Peyer's patch (tissue), 4 donors: ENCODE measurements around the gene FH. TPM values are rescaled to one million over a fixed set of nuclear protein-coding genes. Genes with fewer than 3 reads are reported as not detected.

Source experiments
- DNase-seq, 3 donors: peaks; one replicate each; pipeline ENCODE4 v3.0.0-alpha.2; 2017 to 2019
- H3K27ac ChIP-seq, 4 donors: fragments of 200-600 bp; sonication (generic); one replicate each; pipeline ENCODE4 v1.5.1; 2016 to 2019
- H3K27me3 ChIP-seq, 2 donors: fragments of 200-600 bp; sonication (generic); one replicate each; pipeline ENCODE4 v1.5.1; 2019
- H3K36me3 ChIP-seq, 3 donors: fragments of 200-600 bp; sonication (generic); one replicate each; pipeline ENCODE4 v1.5.1; 2016 to 2019
- H3K4me1 ChIP-seq, 4 donors: fragments of 200-600 bp; sonication (generic); one replicate each; pipeline ENCODE4 v1.5.1; 2016 to 2019
- H3K4me3 ChIP-seq, 4 donors: fragments of 200-600 bp; sonication (generic); 1 replicate in 3 of 4; 2 replicates in 1 of 4; pipeline ENCODE4 v1.5.1; 2016 to 2019; ENCODE audit warnings: mild to moderate bottlenecking in 1 of 4
- H3K9me3 ChIP-seq, 4 donors: fragments of 200-600 bp; sonication (generic); one replicate each; pipeline ENCODE4 v1.5.1; 2016 to 2019; ENCODE audit warnings: mild to moderate bottlenecking in 1 of 4
- POLR2A ChIP-seq, 2 donors: fragments of 450-650 bp; IDR thresholded peaks; one replicate each; pipeline ENCODE4 v1.5.1; 2017; ENCODE audit warnings: antibody characterized with exemption in 2 of 2, mild to moderate bottlenecking in 2 of 2, moderate library complexity in 2 of 2
- total RNA-seq, 4 donors: library from RNA; depleted of rRNA; stranded (reverse); fragments of >200 nt; gene quantifications; one replicate each; pipeline ENCODE4 v1.1.0, GENCODE V29; 2016
- TF ChIP-seq, protein P1 (sequence below), 6 experiments: fragments of 450-650 bp in 4 of 6; fragments of 200-600 bp in 2 of 6; sonication (generic) in 1 of 6; IDR thresholded peaks; one replicate each; pipeline ENCODE4 v1.5.1; 2017 to 2019; ENCODE audit warnings: antibody characterized with exemption in 6 of 6, mild to moderate bottlenecking in 3 of 6, moderate library complexity in 1 of 6

Gene FH
- total RNA-seq, 4 donors from 2014 or later = 29.7 to 91.3 (median 56.1) TPM

DNA sequence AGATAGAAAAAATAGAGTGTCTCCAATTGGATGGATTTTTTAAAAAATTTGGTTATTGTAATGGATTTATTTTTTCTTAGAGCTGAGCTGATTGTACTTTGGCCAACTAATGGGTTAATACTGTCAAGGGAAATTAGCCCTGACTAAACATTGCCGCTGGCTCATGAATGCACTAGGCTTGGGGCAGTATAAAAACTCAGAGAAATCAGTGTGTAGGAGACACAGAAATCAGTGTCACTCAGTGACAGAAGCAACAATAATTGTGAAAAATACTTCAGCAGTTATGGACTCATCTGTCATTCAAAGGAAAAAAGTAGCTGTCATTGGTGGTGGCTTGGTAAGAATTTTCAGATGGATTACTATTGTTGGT, 12.6 kb upstream of the FH start, which contains the start of gene KMO:
TSS of gene KMO (plus strand) at position 217 of the 370 bp plus-strand sequence. CDS start at position 284, 67 bp downstream.
- Histone ChIP-seq H3K9me3 (no peaks in the 10 kb centered on the region), H3K27ac (peak within 1 kb of the TSS; percentile 9 to 48 (median 31)), H3K27me3 (no peaks in the 10 kb centered on the region), H3K4me1 (peaks cover 0 to 3% (median 0%) of the 10 kb centered on the region in 4 donors), H3K36me3 (no peaks in the 10 kb centered on the region), H3K4me3 (peak within 1 kb of the TSS; percentile 29 to 58 (median 41))
- TF ChIP-seq, protein P1, sequence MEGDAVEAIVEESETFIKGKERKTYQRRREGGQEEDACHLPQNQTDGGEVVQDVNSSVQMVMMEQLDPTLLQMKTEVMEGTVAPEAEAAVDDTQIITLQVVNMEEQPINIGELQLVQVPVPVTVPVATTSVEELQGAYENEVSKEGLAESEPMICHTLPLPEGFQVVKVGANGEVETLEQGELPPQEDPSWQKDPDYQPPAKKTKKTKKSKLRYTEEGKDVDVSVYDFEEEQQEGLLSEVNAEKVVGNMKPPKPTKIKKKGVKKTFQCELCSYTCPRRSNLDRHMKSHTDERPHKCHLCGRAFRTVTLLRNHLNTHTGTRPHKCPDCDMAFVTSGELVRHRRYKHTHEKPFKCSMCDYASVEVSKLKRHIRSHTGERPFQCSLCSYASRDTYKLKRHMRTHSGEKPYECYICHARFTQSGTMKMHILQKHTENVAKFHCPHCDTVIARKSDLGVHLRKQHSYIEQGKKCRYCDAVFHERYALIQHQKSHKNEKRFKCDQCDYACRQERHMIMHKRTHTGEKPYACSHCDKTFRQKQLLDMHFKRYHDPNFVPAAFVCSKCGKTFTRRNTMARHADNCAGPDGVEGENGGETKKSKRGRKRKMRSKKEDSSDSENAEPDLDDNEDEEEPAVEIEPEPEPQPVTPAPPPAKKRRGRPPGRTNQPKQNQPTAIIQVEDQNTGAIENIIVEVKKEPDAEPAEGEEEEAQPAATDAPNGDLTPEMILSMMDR (IDR thresholded peaks at IDR 0.05) = no peak
- TF ChIP-seq POLR2A (IDR thresholded peaks at IDR 0.05) = no peak
- DNase-seq = no peak

DNA sequence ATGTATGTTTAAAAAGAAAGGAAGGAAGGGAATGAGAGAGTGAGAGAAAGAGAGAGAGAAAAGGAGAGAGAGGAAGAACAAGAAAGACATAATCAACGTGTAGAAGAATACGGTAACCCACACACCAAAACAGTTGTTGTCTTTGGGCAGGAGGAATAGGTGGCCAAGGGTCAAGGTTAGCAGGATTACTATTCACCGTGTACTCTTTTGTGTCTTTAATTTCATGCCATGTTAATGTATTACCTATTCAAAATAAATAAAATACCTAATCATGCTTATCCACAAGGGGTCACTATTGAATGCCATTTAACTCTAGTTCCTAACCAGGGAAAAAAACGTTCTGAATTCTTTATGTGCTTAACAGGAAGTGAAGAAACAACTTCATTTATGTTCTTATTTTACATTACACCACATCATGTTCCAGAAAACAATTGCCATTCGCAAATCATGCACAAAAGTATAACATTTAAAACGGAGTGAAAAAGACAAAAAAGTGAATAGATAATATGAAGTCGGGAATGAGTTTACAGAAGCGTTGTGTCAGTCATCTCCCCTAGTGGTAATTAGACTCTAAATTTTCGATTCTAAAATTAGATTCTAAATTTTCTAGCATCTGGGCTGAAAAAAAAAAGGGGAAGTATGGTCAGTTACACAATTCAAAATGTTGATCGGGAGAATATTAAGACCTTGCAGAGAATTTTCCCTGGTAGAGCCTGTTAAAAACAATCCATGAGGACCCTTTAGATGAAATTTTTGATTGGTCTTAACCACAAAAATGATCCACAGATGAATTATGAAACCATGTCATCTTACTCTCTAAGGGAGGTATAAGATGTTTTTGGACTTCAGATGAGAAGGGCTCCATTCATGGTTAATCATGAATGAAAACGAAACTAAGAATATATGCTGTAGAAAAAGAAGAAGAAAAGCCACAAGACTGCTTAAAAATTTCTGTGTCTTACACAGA, 11.9 kb upstream of the FH start:
- Histone ChIP-seq H3K4me1 (peaks cover 0 to 3% (median 0%) of the 10 kb centered on the region in 4 donors), H3K9me3 (no peaks in the 10 kb centered on the region), H3K27me3 (no peaks in the 10 kb centered on the region), H3K36me3 (no peaks in the 10 kb centered on the region), H3K27ac (peak overlapping the region; percentile 5 to 48 (median 26)), H3K4me3 (peak overlapping the region; percentile 29 to 58 (median 41))
- DNase-seq = no peak
- TF ChIP-seq POLR2A (IDR thresholded peaks at IDR 0.05) = no peak
- TF ChIP-seq, protein P1 (IDR thresholded peaks at IDR 0.05) = peak; percentile 38 to 83 (median 74)

GRCh38 chr1:241527146-241527545, 7.6 kb upstream of the FH start:
- TF ChIP-seq POLR2A (IDR thresholded peaks at IDR 0.05) = no peak
- TF ChIP-seq, protein P1 (IDR thresholded peaks at IDR 0.05) = no peak
- no peak for DNase-seq
- no peaks in the 10 kb centered on the region for H3K9me3 ChIP-seq
- peaks cover 0 to 1% (median 0%) of the 10 kb centered on the region in 4 donors for H3K4me1 ChIP-seq
- no peak overlapping the region for H3K27ac ChIP-seq
- H3K27me3 ChIP-seq = no peaks in the 10 kb centered on the region
- no peaks in the 10 kb centered on the region for H3K36me3 ChIP-seq
- H3K4me3 ChIP-seq = no peak overlapping the region

DNA sequence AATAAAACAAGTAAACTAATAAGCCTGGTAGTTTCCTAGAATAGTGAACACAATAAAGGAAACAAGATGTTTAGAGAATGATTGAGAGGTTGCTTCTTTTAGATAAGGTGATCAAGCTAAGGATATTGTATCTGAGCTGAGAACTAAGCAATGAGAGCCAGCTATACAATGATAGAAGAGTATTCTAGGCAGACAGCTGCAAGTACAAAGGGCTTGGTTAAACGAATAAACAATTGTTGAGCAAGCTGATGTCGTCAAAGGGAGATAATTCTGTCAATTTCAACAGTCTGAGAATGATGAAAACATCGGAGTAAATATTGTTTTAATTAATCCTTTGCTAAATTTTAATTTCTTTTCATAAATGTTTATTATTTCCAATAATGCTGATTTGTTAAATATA, 5.5 kb upstream of the FH start:
- DNase-seq = no peak
- H3K36me3 ChIP-seq = no peaks in the 10 kb centered on the region
- peaks cover 0 to 6% (median 0%) of the 10 kb centered on the region in 4 donors for H3K4me1 ChIP-seq
- no peaks in the 10 kb centered on the region for H3K27me3 ChIP-seq
- TF ChIP-seq, protein P1 (IDR thresholded peaks at IDR 0.05) = no peak
- TF ChIP-seq POLR2A (IDR thresholded peaks at IDR 0.05) = no peak
- no peaks in the 10 kb centered on the region for H3K9me3 ChIP-seq
- no peak overlapping the region for H3K27ac ChIP-seq
- no peak overlapping the region for H3K4me3 ChIP-seq

- Histone ChIP-seq H3K27ac (no peak overlapping the region), H3K4me3 (no peak overlapping the region), H3K27me3 (no peaks in the 10 kb centered on the region), H3K4me1 (peaks cover 0 to 13% (median 0%) of the 10 kb centered on the region in 4 donors), H3K9me3 (no peaks in the 10 kb centered on the region), H3K36me3 (no peaks in the 10 kb centered on the region)
- TF ChIP-seq, protein P1 (IDR thresholded peaks at IDR 0.05) = no peak
- no peak for TF ChIP-seq POLR2A (IDR thresholded peaks at IDR 0.05)
- DNase-seq = no peak
Measured at GRCh38 chr1:241521718-241522117, 2.2 kb upstream of the FH start.
